Tibial artery (tissue), 4 donors: ENCODE measurements around the gene FNDC3B.

ENCODE experiments used
- DNase-seq, 2 donors: peaks; one replicate each; pipeline ENCODE4 v3.0.0-alpha.2; 2019
- H3K27ac ChIP-seq, 2 donors: fragments of 200-600 bp; sonication (generic) in 1 of 2; 1 replicate in 1 of 2; 2 replicates in 1 of 2; pipeline ENCODE4 v1.5.1; 2018 to 2019; ENCODE audit warnings: mild to moderate bottlenecking in 1 of 2
- H3K27me3 ChIP-seq, 2 donors: fragments of 200-600 bp; sonication (generic) in 1 of 2; one replicate each; pipeline versions ENCODE4 v1.5.1 to v1.6.0; 2016 to 2019
- H3K36me3 ChIP-seq, 3 donors: fragments of 200-600 bp; sonication (generic) in 2 of 3; one replicate each; pipeline ENCODE4 v1.5.1; 2016 to 2019; ENCODE audit warnings: mild to moderate bottlenecking in 2 of 3
- H3K4me1 ChIP-seq, 4 donors: fragments of 200-600 bp; sonication (generic) in 2 of 4; 1 replicate in 3 of 4; 2 replicates in 1 of 4; pipeline ENCODE4 v1.5.1; 2016 to 2019
- H3K4me3 ChIP-seq, 2 donors: fragments of 200-600 bp; sonication (generic) in 1 of 2; 1 replicate in 1 of 2; 2 replicates in 1 of 2; pipeline ENCODE4 v1.5.1; 2018 to 2019; ENCODE audit warnings: mild to moderate bottlenecking in 2 of 2
- H3K9me3 ChIP-seq, 3 donors: fragments of 200-600 bp; sonication (generic) in 1 of 3; one replicate each; pipeline ENCODE4 v1.5.1; 2016 to 2019
- CTCF ChIP-seq, 2 experiments: fragments of 200-600 bp in 1 of 2; fragments of 450-650 bp in 1 of 2; IDR thresholded peaks; one replicate each; pipeline ENCODE4 v1.5.1; 2017 to 2019; ENCODE audit warnings: antibody characterized with exemption in 2 of 2, mild to moderate bottlenecking in 1 of 2, moderate library complexity in 1 of 2
- intact Hi-C: fragments of 100-400 bp; cut with DNase I; formaldehyde crosslinking; loops from one replicate; pipeline ENCODE4 v1.15.0; 2023; ENCODE audit warnings: low total_unique reads

The FNDC3B gene

GRCh38 chr3:172280406-172281051, 241.2 kb downstream of the FNDC3B start:
- Histone ChIP-seq H3K4me3 (no peak overlapping the region), H3K27ac (peak overlapping the region; percentile 9 to 50), H3K9me3 (no peaks in the 10 kb centered on the region), H3K4me1 (peaks cover 0 to 81% (median 36%) of the 10 kb centered on the region in 4 donors), H3K27me3 (no peaks in the 10 kb centered on the region), H3K36me3 (no peaks in the 10 kb centered on the region)
- intact Hi-C loops, result no loop called here
- TF ChIP-seq CTCF (IDR thresholded peaks at IDR 0.05), result no peak
- DNase-seq, result no peak

GRCh38 chr3:172281884-172282283, 242.5 kb downstream of the FNDC3B start:
- TF ChIP-seq CTCF (IDR thresholded peaks at IDR 0.05), result no peak
- H3K4me1 ChIP-seq, result peaks cover 0 to 79% (median 33%) of the 10 kb centered on the region in 4 donors
- H3K9me3 ChIP-seq, result no peaks in the 10 kb centered on the region
- H3K27ac ChIP-seq, result no peak overlapping the region
- intact Hi-C loops, result no loop called here
- no peak overlapping the region for H3K4me3 ChIP-seq
- no peak for DNase-seq
- H3K36me3 ChIP-seq, result peaks cover 0 to 6% (median 0%) of the 10 kb centered on the region in 3 donors
- no peaks in the 10 kb centered on the region for H3K27me3 ChIP-seq

- Histone ChIP-seq H3K27ac (peak overlapping the region in 1 of 2 donors; percentile 16), H3K36me3 (peaks cover 0 to 15% (median 0%) of the 10 kb centered on the region in 3 donors), H3K9me3 (no peaks in the 10 kb centered on the region), H3K27me3 (no peaks in the 10 kb centered on the region), H3K4me3 (no peak overlapping the region), H3K4me1 (peaks cover 0 to 76% (median 34%) of the 10 kb centered on the region in 4 donors)
- no peak for DNase-seq
- intact Hi-C loops, result no loop called here
- no peak for TF ChIP-seq CTCF (IDR thresholded peaks at IDR 0.05)
These were observed 243.5 kb downstream of the FNDC3B start for GRCh38 chr3:172282850-172283249.

GRCh38 chr3:172283841-172284357, 244.5 kb downstream of the FNDC3B start:
- H3K27me3 ChIP-seq, result no peaks in the 10 kb centered on the region
- H3K36me3 ChIP-seq, result peaks cover 0 to 23% (median 5%) of the 10 kb centered on the region in 3 donors
- H3K27ac ChIP-seq, result peak overlapping the region; percentile 16
- peaks cover 0 to 65% (median 31%) of the 10 kb centered on the region in 4 donors for H3K4me1 ChIP-seq
- intact Hi-C loops, result no loop called here
- no peaks in the 10 kb centered on the region for H3K9me3 ChIP-seq
- no peak for DNase-seq
- no peak for TF ChIP-seq CTCF (IDR thresholded peaks at IDR 0.05)
- no peak overlapping the region for H3K4me3 ChIP-seq

GRCh38 chr3:172285844-172286243, 246.5 kb downstream of the FNDC3B start:
- DNase-seq, result no peak
- Histone ChIP-seq H3K27me3 (no peaks in the 10 kb centered on the region), H3K27ac (no peak overlapping the region), H3K4me1 (peaks cover 0 to 63% (median 24%) of the 10 kb centered on the region in 4 donors), H3K9me3 (no peaks in the 10 kb centered on the region), H3K36me3 (peaks cover 0 to 23% (median 17%) of the 10 kb centered on the region in 3 donors), H3K4me3 (no peak overlapping the region)
- no peak for TF ChIP-seq CTCF (IDR thresholded peaks at IDR 0.05)
- intact Hi-C loops, result no loop called here
